Measurements from ENCODE around the gene SPSB4. TPM values are rescaled to one million over a fixed set of nuclear protein-coding genes. Genes with fewer than 3 reads are reported as not detected.

Gene SPSB4
- total and polyA plus RNA-seq, 2 of the 8 experiments (the other 6 are each of a cell fraction or from before 2014, with no cell fraction given), result 15.1 to 17.2 TPM

DNA sequence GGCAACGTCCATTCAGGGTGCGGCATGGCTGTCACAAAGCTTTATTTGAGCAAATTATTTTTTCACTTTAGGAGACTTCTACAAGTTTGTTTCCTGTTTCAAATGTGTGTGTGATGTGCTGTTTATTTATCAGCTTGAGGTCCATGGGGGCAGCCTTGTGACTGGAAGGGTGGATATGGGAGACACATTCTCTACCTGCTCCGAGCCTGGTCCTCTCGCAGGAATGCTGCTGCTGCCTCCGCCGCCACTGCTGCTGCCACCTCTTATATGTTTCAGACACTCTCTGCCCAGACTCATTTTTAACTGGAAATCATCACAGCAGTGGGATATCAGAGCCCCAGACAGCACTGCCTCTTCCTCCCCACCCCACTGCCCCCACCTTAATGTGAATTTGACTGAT is 97.0 kb downstream of the SPSB4 start:
- FAIRE-seq, result no peak

More for the DNA sequence above, 97.0 kb downstream of the SPSB4 start:
- Histone ChIP-seq H3K4me2 (ENCODE audit: insufficient read depth in 1 of 2, low read depth in 2 of 2, low read length in 2 of 2) (no peak overlapping the region), H3K9ac (replicated peaks in 1 of 4; ENCODE audit: extremely low read depth in 1 of 4, low read depth in 3 of 4, low read length in 3 of 4) (no peak overlapping the region), H3K18ac (ENCODE audit: extremely low read depth, low read length) (no peak overlapping the region), H3K14ac (ENCODE audit: insufficient read length) (no peak overlapping the region), H3K56ac (replicated peaks; ENCODE audit: insufficient read length, low read depth, low read length) (no peak overlapping the region), H3K4me3 (ENCODE audit: extremely low read depth in 1 of 4, insufficient read depth in 2 of 4, low read depth in 3 of 4, low read length in 4 of 4) (no peak overlapping the region), H3K23me2 (ENCODE audit: low read depth, low read length) (no peaks in the 10 kb centered on the region), H3K27ac (ENCODE audit: low read depth, low read length) (no peak overlapping the region), H3K23ac (ENCODE audit: insufficient read length) (no peak overlapping the region), H2BK120ac (replicated peaks; ENCODE audit: low read depth, low read length) (no peak overlapping the region), H4K91ac (replicated peaks; ENCODE audit: insufficient read length, low read length) (no peak overlapping the region), H2AFZ (ENCODE audit: low read length) (no peak overlapping the region), H2AK5ac (ENCODE audit: low read depth, low read length) (no peak overlapping the region), H2BK20ac (ENCODE audit: low read length) (no peak overlapping the region), H3K79me1 (ENCODE audit: low read depth, low read length) (no peaks in the 10 kb centered on the region; the same call in 1 of the 2 replicates), H3K9me3 (ENCODE audit: insufficient read depth in 2 of 2, low read depth in 1 of 2, low read length in 1 of 2) (peaks cover 2 to 4% of the 10 kb centered on the region in 2 experiments; a peak in 1 of 4 replicates), H2BK5ac (ENCODE audit: low read depth, low read length) (no peak overlapping the region), H2BK15ac (ENCODE audit: low read length) (no peak overlapping the region), H3K4me1 (replicated peaks in 1 of 4; ENCODE audit: control insufficient read depth in 3 of 4, insufficient read depth in 4 of 4, low read length in 3 of 4) (peaks cover 2 to 4% (median 3%) of the 10 kb centered on the region in 4 experiments; a peak in 6 of 7 replicates), H4K20me1 (replicated peaks in 1 of 2; ENCODE audit: control insufficient read depth in 1 of 2, insufficient read depth in 2 of 2, low read length in 2 of 2) (no peaks in the 10 kb centered on the region), H3K27me3 (replicated peaks in 1 of 4; ENCODE audit: control insufficient read depth in 3 of 4, extremely low read depth in 1 of 4, insufficient read depth in 3 of 4, low read length in 3 of 4) (no peaks in the 10 kb centered on the region), H3K79me2 (ENCODE audit: control insufficient read depth in 1 of 2, insufficient read depth in 2 of 2, low read length in 2 of 2) (peaks cover 0 to 3% of the 10 kb centered on the region in 2 experiments; a peak in 1 of 4 replicates), H3K36me3 (ENCODE audit: control insufficient read depth in 2 of 4, insufficient read depth in 4 of 4, low read length in 3 of 4) (no peaks in the 10 kb centered on the region), H2BK12ac (ENCODE audit: low read depth, low read length) (no peak overlapping the region), H4K5ac (ENCODE audit: insufficient read length, low read depth, low read length) (no peak overlapping the region), H4K8ac (ENCODE audit: extremely low read depth, insufficient read depth, low read length) (no peak overlapping the region), H3K4ac (replicated peaks; ENCODE audit: insufficient read length, low read depth, low read length) (no peak overlapping the region)
- no peak for DNase-seq (ENCODE audit: low read depth in 1 of 2, low spot score in 2 of 2)
- CTCF ChIA-PET (ENCODE audit: partially characterized antibody), result interaction anchor here (0.9 to 3.9 kb wide), 6 partner anchors 10 to 43 kb away, joined by 3 to 21 read pairs (median 4); no protein-coding TSS in a partner anchor
- POLR2A ChIA-PET (ENCODE audit: partially characterized antibody), result no interaction called here
- WGBS, 2 experiments (ENCODE audit: extremely low coverage in 1 of 2, insufficient coverage in 1 of 2, insufficient read length in 1 of 2, insufficient replicate concordance in 2 of 2, low coverage in 1 of 2, low lambda C conversion rate in 2 of 2, missing lambda C conversion rate in 1 of 2), result 93% methylated on average over 6 of the region's 6 CpGs; no CpG with 5 or more reads in 1 of the 2 experiments
- TF ChIP-seq SRF (IDR thresholded peaks at IDR 0.05; ENCODE audit: low read depth, low read length) (no peak), NANOG (IDR thresholded peaks at IDR 0.05; ENCODE audit: insufficient read depth, low read depth, low read length, poor library complexity, severe bottlenecking) (no peak), SIN3A (conservative IDR thresholded peaks at IDR 0.05 in 1 of 2, IDR thresholded peaks at IDR 0.05 in 1 of 2; ENCODE audit: low read depth in 1 of 2, low read length in 2 of 2) (no peak), TAF1 (IDR thresholded peaks at IDR 0.05; ENCODE audit: low read depth, low read length) (no peak), BCL11A (IDR thresholded peaks at IDR 0.05; ENCODE audit: low read depth in 2 of 2, low read length in 2 of 2) (no peak)

All from H1 (cell line).